Activated T-cell treated with anti-CD3 and anti-CD28 coated beads for 48 hours (primary cell): ENCODE results near the gene SLC1A1.
A peak's percentile ranks its signal among the peaks of the same experiment; 100 is the strongest.
"Not testable (repeated sequence)": the region's sequence is repeated elsewhere in the genome, so short reads cannot be mapped to it uniquely, and the experiment has no call there.

Experiments
- DNase-seq: peaks from one replicate; pipeline ENCODE4 v3.0.0-alpha.2; 2020; ENCODE audit warnings: low read depth

SLC1A1 gene

GRCh38 chr9:4541856-4542255 lies 51.6 kb downstream of the SLC1A1 start:
- no peak for DNase-seq

GRCh38 chr9:4544714-4545113 lies 54.4 kb downstream of the SLC1A1 start:
- not testable (repeated sequence) for DNase-seq

- no peak for DNase-seq
These were observed 56.7 kb downstream of the SLC1A1 start for GRCh38 chr9:4547016-4547415.

- peak; percentile 4 for DNase-seq
These were observed 58.8 kb downstream of the SLC1A1 start for GRCh38 chr9:4548811-4549725.

- no peak for DNase-seq
These were observed 59.6 kb downstream of the SLC1A1 start for GRCh38 chr9:4549751-4550295.

GRCh38 chr9:4550777-4551484 lies 60.7 kb downstream of the SLC1A1 start:
- DNase-seq: no peak

GRCh38 chr9:4553951-4554381 lies 63.7 kb downstream of the SLC1A1 start:
- DNase-seq: no peak

- DNase-seq: no peak
These were observed 65.0 kb downstream of the SLC1A1 start for GRCh38 chr9:4555236-4555635.

GRCh38 chr9:4558371-4558998 lies 68.2 kb downstream of the SLC1A1 start:
- DNase-seq: no peak

GRCh38 chr9:4559261-4560182 lies 69.3 kb downstream of the SLC1A1 start:
- no peak for DNase-seq

GRCh38 chr9:4563105-4563504 lies 72.8 kb downstream of the SLC1A1 start:
- DNase-seq: no peak

- DNase-seq: no peak
These were observed 76.5 kb downstream of the SLC1A1 start for GRCh38 chr9:4566806-4567205.

- DNase-seq: no peak
These were observed 77.3 kb downstream of the SLC1A1 start for GRCh38 chr9:4567601-4568000.

GRCh38 chr9:4569101-4569500 lies 78.8 kb downstream of the SLC1A1 start:
- no peak for DNase-seq

- no peak for DNase-seq
These were observed 82.0 kb downstream of the SLC1A1 start for GRCh38 chr9:4572184-4572826.

- no peak for DNase-seq
These were observed 82.9 kb downstream of the SLC1A1 start for GRCh38 chr9:4573176-4573575.

- DNase-seq: no peak
These were observed 83.5 kb downstream of the SLC1A1 start for GRCh38 chr9:4573634-4574389.

- no peak for DNase-seq
These were observed 84.5 kb downstream of the SLC1A1 start for GRCh38 chr9:4574657-4575243.

GRCh38 chr9:4575997-4576396 lies 85.7 kb downstream of the SLC1A1 start:
- DNase-seq: no peak

- no peak for DNase-seq
These were observed 86.2 kb downstream of the SLC1A1 start for GRCh38 chr9:4576448-4576847.
